NCI-H2171 treated with DMSO at 0.1 percent for 48 hours (cell line): ENCODE data around the gene ARSJ.
"Not testable (repeated sequence)": the region's sequence is repeated elsewhere in the genome, so short reads cannot be mapped to it uniquely, and the experiment has no call there.

ENCODE experiments used
- DNase-seq: peaks from one replicate; lab custom pipeline; 2025; lab: John Stamatoyannopoulos, UW

The ARSJ gene

GRCh38 chr4:113957956-113958355, 21.5 kb downstream of the ARSJ start:
- DNase-seq = peak; percentile 13

- DNase-seq = no peak
Measured at GRCh38 chr4:113955948-113956347, 23.5 kb downstream of the ARSJ start.

- DNase-seq = no peak
Measured at GRCh38 chr4:113955411-113955810, 24.0 kb downstream of the ARSJ start.

GRCh38 chr4:113953888-113954287, 25.6 kb downstream of the ARSJ start:
- DNase-seq = no peak

GRCh38 chr4:113952452-113953029, 26.9 kb downstream of the ARSJ start:
- DNase-seq = peak; percentile 16

GRCh38 chr4:113951263-113951662, 28.2 kb downstream of the ARSJ start:
- DNase-seq = no peak

GRCh38 chr4:113950207-113950606, 29.2 kb downstream of the ARSJ start:
- DNase-seq = no peak

- DNase-seq = no peak
Measured at GRCh38 chr4:113947484-113947883, 32.0 kb downstream of the ARSJ start.

- DNase-seq = no peak
Measured at GRCh38 chr4:113945906-113946305, 33.5 kb downstream of the ARSJ start.

GRCh38 chr4:113943863-113944262, 35.6 kb downstream of the ARSJ start:
- DNase-seq = no peak

GRCh38 chr4:113943085-113943484, 36.4 kb downstream of the ARSJ start:
- peak; percentile 9 for DNase-seq

GRCh38 chr4:113941836-113942235, 37.6 kb downstream of the ARSJ start:
- no peak for DNase-seq

GRCh38 chr4:113940103-113940502, 39.3 kb downstream of the ARSJ start:
- not testable (repeated sequence) for DNase-seq

- no peak for DNase-seq
Measured at GRCh38 chr4:113935190-113935589, 44.3 kb downstream of the ARSJ start.

- DNase-seq = not testable (repeated sequence)
Measured at GRCh38 chr4:113924706-113925105, 54.7 kb downstream of the ARSJ start.

- DNase-seq = no peak
Measured at GRCh38 chr4:113921089-113921794, 58.2 kb downstream of the ARSJ start.

- no peak for DNase-seq
Measured at GRCh38 chr4:113919611-113920010, 59.8 kb downstream of the ARSJ start.

- no peak for DNase-seq
Measured at GRCh38 chr4:113919145-113919544, 60.3 kb downstream of the ARSJ start.

GRCh38 chr4:113908829-113909228, 70.6 kb downstream of the ARSJ start:
- no peak for DNase-seq

- no peak for DNase-seq
Measured at GRCh38 chr4:113907559-113907958, 71.9 kb downstream of the ARSJ start.

GRCh38 chr4:113905301-113905700, 74.1 kb downstream of the ARSJ start:
- no peak for DNase-seq

- no peak for DNase-seq
Measured at GRCh38 chr4:113904877-113905276, 74.6 kb downstream of the ARSJ start.

GRCh38 chr4:113901994-113902787, 77.3 kb downstream of the ARSJ start:
- DNase-seq = peak; percentile 4
